HUES48 (cell line): ENCODE measurements around the gene UBE2E1.

Experiments used
- H3K27ac ChIP-seq: one replicate; pipeline ENCODE4 v1.7.0; 2013; ENCODE audit warnings: low read depth, low read length, inconsistent platforms
- H3K27me3 ChIP-seq: 2 replicates; pipeline ENCODE4 v1.6.1; 2013; ENCODE audit warnings: mild to moderate bottlenecking, low read length; ENCODE audit not compliant: control insufficient read depth, insufficient read depth
- H3K36me3 ChIP-seq: 2 replicates; pipeline ENCODE4 v1.6.1; 2013; ENCODE audit warnings: low read length; ENCODE audit not compliant: control insufficient read depth, insufficient read depth
- H3K4me1 ChIP-seq: 2 replicates; pipeline ENCODE4 v1.6.1; 2013; ENCODE audit warnings: mild to moderate bottlenecking, low read length; ENCODE audit not compliant: control insufficient read depth, insufficient read depth
- H3K4me3 ChIP-seq: 2 replicates; pipeline ENCODE4 v1.5.1; 2013; ENCODE audit warnings: mild to moderate bottlenecking, low read depth, low read length
- H3K9ac ChIP-seq: 2 replicates; pipeline ENCODE4 v1.6.1; 2013; ENCODE audit warnings: mild to moderate bottlenecking, low read depth, low read length, moderate library complexity
- H3K9me3 ChIP-seq: 2 replicates; pipeline ENCODE4 v1.6.1; 2013; ENCODE audit warnings: low read length; ENCODE audit not compliant: control insufficient read depth, insufficient read depth

UBE2E1 gene

GRCh38 chr3:23805633-23806533, at the start of gene UBE2E1:
Gene UBE2E1, plus strand, starts transcription at chr3:23805955. Its CDS starts 1,315 bp downstream, at chr3:23807270.
- no peaks in the 10 kb centered on the region for H3K9me3 ChIP-seq
- peaks cover 18% of the 10 kb centered on the region for H3K36me3 ChIP-seq
- peak within 1 kb of the TSS; percentile 86 for H3K4me3 ChIP-seq
- H3K27me3 ChIP-seq: 0 out of 2 replicates have a peak, but pooled peaks cover 5% of the 10 kb centered on the region
- peak within 1 kb of the TSS; percentile 84 for H3K27ac ChIP-seq
- H3K9ac ChIP-seq: peak within 1 kb of the TSS; percentile 68; the same call in 1 of the 2 replicates
- H3K4me1 ChIP-seq: peaks cover 37% of the 10 kb centered on the region

GRCh38 chr3:23756206-23756840, 49.4 kb upstream of the UBE2E1 start:
- no peaks in the 10 kb centered on the region for H3K36me3 ChIP-seq
- H3K4me3 ChIP-seq: no peak overlapping the region

DNA sequence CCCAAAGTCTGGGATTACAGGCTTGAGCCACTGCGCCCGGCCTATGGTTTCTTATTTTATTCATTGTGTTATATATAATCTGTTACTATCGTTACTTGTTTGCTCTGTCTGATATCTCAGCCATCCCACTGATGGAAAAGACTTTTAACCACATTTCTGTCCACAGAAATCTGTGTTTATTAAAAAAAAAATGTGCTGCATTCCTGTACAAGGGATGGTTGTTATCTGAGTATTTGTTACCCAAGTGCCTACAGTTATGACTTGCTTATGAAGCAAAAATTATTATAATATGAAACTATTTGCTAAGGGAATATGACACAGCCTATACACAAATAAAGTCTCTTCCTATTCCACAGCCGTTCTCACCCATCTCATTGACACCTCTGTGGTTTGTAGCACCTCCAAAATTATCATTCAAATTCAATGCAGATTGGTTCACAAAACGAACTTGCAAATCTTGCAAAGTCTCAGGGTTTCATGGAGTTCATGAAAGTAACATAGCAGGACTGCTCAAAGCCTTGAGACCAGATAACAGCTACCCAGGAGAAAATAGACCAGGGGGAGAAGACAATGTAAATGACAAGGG, 47.4 kb upstream of the UBE2E1 start:
- no peak overlapping the region for H3K27ac ChIP-seq
- H3K4me3 ChIP-seq: no peak overlapping the region
- H3K9ac ChIP-seq: no peak overlapping the region
- H3K27me3 ChIP-seq: no peaks in the 10 kb centered on the region
- no peaks in the 10 kb centered on the region for H3K9me3 ChIP-seq
- peaks cover 31% of the 10 kb centered on the region for H3K4me1 ChIP-seq
- no peaks in the 10 kb centered on the region for H3K36me3 ChIP-seq

More at GRCh38 chr3:23756206-23756840, 49.4 kb upstream of the UBE2E1 start:
- Histone ChIP-seq H3K4me1 (peaks cover 27% of the 10 kb centered on the region), H3K9me3 (no peaks in the 10 kb centered on the region), H3K27me3 (no peaks in the 10 kb centered on the region), H3K9ac (no peak overlapping the region), H3K27ac (no peak overlapping the region)

GRCh38 chr3:23760325-23760724, 45.4 kb upstream of the UBE2E1 start:
- H3K4me3 ChIP-seq: no peak overlapping the region
- no peaks in the 10 kb centered on the region for H3K9me3 ChIP-seq
- peaks cover 31% of the 10 kb centered on the region for H3K4me1 ChIP-seq
- peak overlapping the region; percentile 74 for H3K27ac ChIP-seq
- no peaks in the 10 kb centered on the region for H3K36me3 ChIP-seq
- H3K9ac ChIP-seq: no peak overlapping the region
- no peaks in the 10 kb centered on the region for H3K27me3 ChIP-seq

- H3K4me3 ChIP-seq: no peak overlapping the region
- no peak overlapping the region for H3K9ac ChIP-seq
- no peaks in the 10 kb centered on the region for H3K36me3 ChIP-seq
- peak overlapping the region; percentile 74 for H3K27ac ChIP-seq
- peaks cover 31% of the 10 kb centered on the region for H3K4me1 ChIP-seq
- H3K27me3 ChIP-seq: no peaks in the 10 kb centered on the region
- H3K9me3 ChIP-seq: no peaks in the 10 kb centered on the region
Observed at GRCh38 chr3:23760871-23761373, 44.8 kb upstream of the UBE2E1 start.

- Histone ChIP-seq H3K36me3 (no peaks in the 10 kb centered on the region), H3K9ac (no peak overlapping the region), H3K27me3 (no peaks in the 10 kb centered on the region), H3K27ac (peak overlapping the region; percentile 74), H3K9me3 (no peaks in the 10 kb centered on the region), H3K4me1 (peaks cover 31% of the 10 kb centered on the region), H3K4me3 (no peak overlapping the region)
Observed at GRCh38 chr3:23761440-23761896, 44.3 kb upstream of the UBE2E1 start.

GRCh38 chr3:23762214-23762613, 43.5 kb upstream of the UBE2E1 start:
- peaks cover 31% of the 10 kb centered on the region for H3K4me1 ChIP-seq
- no peaks in the 10 kb centered on the region for H3K9me3 ChIP-seq
- no peaks in the 10 kb centered on the region for H3K27me3 ChIP-seq
- H3K36me3 ChIP-seq: no peaks in the 10 kb centered on the region
- no peak overlapping the region for H3K27ac ChIP-seq
- no peak overlapping the region for H3K9ac ChIP-seq
- no peak overlapping the region for H3K4me3 ChIP-seq

DNA sequence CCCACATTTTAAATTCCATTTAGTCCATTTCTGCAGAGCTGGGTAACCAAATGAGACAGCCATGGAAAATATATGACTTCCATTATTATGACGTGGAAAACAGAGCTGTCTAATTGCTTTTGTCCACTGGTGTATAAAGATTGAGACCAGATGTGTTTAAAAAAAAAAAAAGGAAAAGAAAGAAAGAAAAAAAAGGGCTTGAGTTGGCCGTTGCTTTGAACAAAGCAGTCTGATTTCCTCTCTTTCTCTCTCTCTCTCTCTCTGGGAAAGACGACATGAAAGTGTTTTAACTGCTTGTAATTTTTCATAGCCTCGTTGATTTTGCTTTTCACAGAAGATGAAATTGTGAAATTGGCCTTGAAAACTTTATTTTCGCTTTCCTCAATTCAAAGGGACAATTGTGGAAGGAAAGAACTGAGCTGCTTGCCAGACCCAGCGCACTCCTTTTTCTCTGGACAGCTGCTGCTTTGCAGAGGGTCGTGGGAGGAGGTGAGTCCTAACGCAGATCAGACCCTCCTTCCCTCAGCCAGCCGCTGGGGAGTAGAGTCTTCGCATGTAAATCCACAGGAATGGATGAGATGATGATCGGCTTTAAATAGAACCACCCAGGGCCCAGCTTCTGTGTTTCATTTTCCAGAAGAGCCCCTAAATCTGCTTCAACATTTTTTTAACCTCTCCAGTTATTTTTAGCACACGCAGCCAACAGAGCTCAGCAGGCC, 42.8 kb upstream of the UBE2E1 start:
- H3K27me3 ChIP-seq: no peaks in the 10 kb centered on the region
- peaks cover 36% of the 10 kb centered on the region for H3K4me1 ChIP-seq
- H3K4me3 ChIP-seq: no peak overlapping the region
- H3K36me3 ChIP-seq: no peaks in the 10 kb centered on the region
- no peaks in the 10 kb centered on the region for H3K9me3 ChIP-seq
- H3K27ac ChIP-seq: no peak overlapping the region
- H3K9ac ChIP-seq: no peak overlapping the region

DNA sequence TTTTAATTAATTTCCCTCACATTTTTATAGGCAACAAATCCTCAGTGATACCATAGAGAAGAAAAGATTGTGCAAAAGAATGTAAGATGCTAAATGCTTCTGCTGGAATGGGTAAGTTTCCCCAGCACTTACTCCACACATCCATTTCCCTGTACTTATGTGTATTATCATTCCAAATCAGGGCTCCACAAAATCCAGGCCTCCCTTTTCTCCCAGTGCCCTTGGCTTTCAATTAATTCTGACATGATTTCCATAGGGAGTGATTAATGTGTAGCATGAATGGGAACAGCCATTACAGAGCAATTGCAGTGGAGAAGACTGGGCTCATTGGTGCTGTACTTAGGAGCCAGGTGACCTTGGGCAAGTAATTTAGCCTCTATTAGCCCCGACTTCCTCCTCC, 41.3 kb upstream of the UBE2E1 start:
- H3K9ac ChIP-seq: no peak overlapping the region
- H3K27ac ChIP-seq: no peak overlapping the region
- no peaks in the 10 kb centered on the region for H3K9me3 ChIP-seq
- peaks cover 32% of the 10 kb centered on the region for H3K4me1 ChIP-seq
- no peaks in the 10 kb centered on the region for H3K27me3 ChIP-seq
- no peak overlapping the region for H3K4me3 ChIP-seq
- H3K36me3 ChIP-seq: no peaks in the 10 kb centered on the region

- Histone ChIP-seq H3K27ac (no peak overlapping the region), H3K9ac (no peak overlapping the region), H3K4me3 (no peak overlapping the region), H3K36me3 (no peaks in the 10 kb centered on the region), H3K27me3 (no peaks in the 10 kb centered on the region), H3K9me3 (no peaks in the 10 kb centered on the region), H3K4me1 (peaks cover 13% of the 10 kb centered on the region)
Observed at GRCh38 chr3:23767546-23767945, 38.2 kb upstream of the UBE2E1 start.
